Measurements from ENCODE around the gene EWSR1. TPM values are rescaled to one million over a fixed set of nuclear protein-coding genes. Genes with fewer than 3 reads are reported as not detected.

Gene EWSR1
- total RNA-seq, 1 donor from 2014 or later = 205 TPM

GRCh38 chr22:29334696-29335344 lies 66.8 kb downstream of the EWSR1 start:
- H3K27me3 ChIP-seq (ENCODE audit: control insufficient read depth, insufficient read depth, low read length) = no peaks in the 10 kb centered on the region
- no peak for DNase-seq (ENCODE audit: low read depth)
- H3K4me3 ChIP-seq (ENCODE audit: low read depth, low read length) = no peak overlapping the region
- peaks cover 5% of the 10 kb centered on the region for H3K36me3 ChIP-seq (ENCODE audit: control insufficient read depth, insufficient read depth, low read length)
- no peak for TF ChIP-seq CTCF (IDR thresholded peaks at IDR 0.05; ENCODE audit: insufficient read depth, low read length, poor library complexity, severe bottlenecking)

- Histone ChIP-seq H3K4me3 (ENCODE audit: low read depth, low read length) (no peak overlapping the region), H3K27me3 (ENCODE audit: control insufficient read depth, insufficient read depth, low read length) (no peaks in the 10 kb centered on the region), H3K36me3 (ENCODE audit: control insufficient read depth, insufficient read depth, low read length) (peaks cover 5% of the 10 kb centered on the region)
- no peak for TF ChIP-seq CTCF (IDR thresholded peaks at IDR 0.05; ENCODE audit: insufficient read depth, low read length, poor library complexity, severe bottlenecking)
- DNase-seq (ENCODE audit: low read depth) = no peak
Observed at GRCh38 chr22:29335656-29336055, 67.6 kb downstream of the EWSR1 start.

DNA sequence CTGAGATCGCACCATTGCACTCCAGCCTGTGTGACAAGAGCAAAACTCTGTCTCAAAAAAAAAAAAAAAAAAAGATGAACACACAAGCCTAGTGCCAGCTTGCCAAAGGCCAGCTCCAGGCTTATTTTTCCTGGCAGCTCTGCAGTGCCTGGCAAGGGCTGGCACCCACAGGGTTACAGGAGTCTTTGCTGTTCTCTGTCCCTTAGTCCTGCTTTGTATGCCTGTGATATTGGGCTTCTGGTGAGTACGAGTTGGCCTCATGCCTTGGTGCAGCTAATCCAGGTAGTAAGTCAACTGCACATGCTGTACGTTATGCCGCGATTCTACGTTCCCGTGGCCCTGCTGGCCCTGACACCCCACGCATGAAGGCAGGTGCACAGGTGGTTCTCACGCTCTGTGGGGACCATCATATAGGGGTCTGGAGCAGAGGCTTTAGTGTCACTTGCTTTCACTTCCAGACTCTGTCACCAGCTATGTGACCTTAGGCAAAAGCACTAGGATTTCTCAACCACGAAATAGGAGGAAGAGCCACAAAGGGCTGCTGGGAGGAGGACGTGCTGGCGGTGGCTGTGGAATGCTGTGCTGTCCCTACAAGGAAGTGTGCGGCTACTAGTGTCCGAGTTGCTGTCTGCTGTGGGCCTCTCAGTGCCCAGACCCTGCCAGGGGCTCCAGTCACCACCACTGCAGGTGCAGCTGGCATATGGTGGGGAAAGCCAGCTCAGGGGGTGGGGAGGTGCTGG lies 68.9 kb downstream of the EWSR1 start:
- Histone ChIP-seq H3K4me3 (ENCODE audit: low read depth, low read length) (no peak overlapping the region), H3K27me3 (ENCODE audit: control insufficient read depth, insufficient read depth, low read length) (no peaks in the 10 kb centered on the region), H3K36me3 (ENCODE audit: control insufficient read depth, insufficient read depth, low read length) (peaks cover 8% of the 10 kb centered on the region)
- DNase-seq (ENCODE audit: low read depth) = no peak
- TF ChIP-seq CTCF (IDR thresholded peaks at IDR 0.05; ENCODE audit: insufficient read depth, low read length, poor library complexity, severe bottlenecking) = no peak

- H3K27me3 ChIP-seq (ENCODE audit: control insufficient read depth, insufficient read depth, low read length) = no peaks in the 10 kb centered on the region
- no peak for DNase-seq (ENCODE audit: low read depth)
- no peak overlapping the region for H3K4me3 ChIP-seq (ENCODE audit: low read depth, low read length)
- H3K36me3 ChIP-seq (ENCODE audit: control insufficient read depth, insufficient read depth, low read length) = peaks cover 8% of the 10 kb centered on the region
- TF ChIP-seq CTCF (IDR thresholded peaks at IDR 0.05; ENCODE audit: insufficient read depth, low read length, poor library complexity, severe bottlenecking) = no peak
Observed at GRCh38 chr22:29337631-29338284, 69.7 kb downstream of the EWSR1 start.

GRCh38 chr22:29338398-29338797 lies 70.3 kb downstream of the EWSR1 start:
- no peaks in the 10 kb centered on the region for H3K27me3 ChIP-seq (ENCODE audit: control insufficient read depth, insufficient read depth, low read length)
- no peak overlapping the region for H3K4me3 ChIP-seq (ENCODE audit: low read depth, low read length)
- peaks cover 8% of the 10 kb centered on the region for H3K36me3 ChIP-seq (ENCODE audit: control insufficient read depth, insufficient read depth, low read length)
- no peak for DNase-seq (ENCODE audit: low read depth)
- no peak for TF ChIP-seq CTCF (IDR thresholded peaks at IDR 0.05; ENCODE audit: insufficient read depth, low read length, poor library complexity, severe bottlenecking)

Measured in kidney epithelial cell (primary cell).